ENCODE data around the gene CDKAL1.
"Not testable (repeated sequence)": the region's sequence is repeated elsewhere in the genome, so short reads cannot be mapped to it uniquely, and the experiment has no call there.

CDKAL1 gene

DNA sequence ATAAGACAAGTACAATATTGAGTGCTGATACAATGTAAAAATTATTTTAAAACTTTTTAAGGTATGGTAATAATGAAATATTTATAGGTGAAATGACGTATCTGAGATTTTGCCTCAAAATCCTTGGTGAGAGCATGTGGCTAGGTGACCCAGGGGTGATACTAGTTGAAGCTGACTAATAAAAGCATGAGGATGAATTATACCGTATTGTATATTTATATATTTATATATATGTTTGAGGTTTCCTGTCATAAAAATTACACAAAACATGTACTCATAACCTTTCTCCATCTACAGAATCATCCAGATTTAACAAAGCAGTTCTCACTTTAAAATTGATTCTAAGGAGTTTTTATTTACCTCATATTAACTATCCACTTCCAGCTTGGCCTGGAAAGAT is 358.1 kb downstream of the CDKAL1 start:
- no peak for DNase-seq

GRCh38 chr6:20893412-20893811 is 359.2 kb downstream of the CDKAL1 start:
- no peak for DNase-seq

GRCh38 chr6:20900389-20901160 is 366.3 kb downstream of the CDKAL1 start:
- no peak for DNase-seq

- no peak for DNase-seq
Measured at GRCh38 chr6:20905377-20905776, 371.1 kb downstream of the CDKAL1 start.

DNA sequence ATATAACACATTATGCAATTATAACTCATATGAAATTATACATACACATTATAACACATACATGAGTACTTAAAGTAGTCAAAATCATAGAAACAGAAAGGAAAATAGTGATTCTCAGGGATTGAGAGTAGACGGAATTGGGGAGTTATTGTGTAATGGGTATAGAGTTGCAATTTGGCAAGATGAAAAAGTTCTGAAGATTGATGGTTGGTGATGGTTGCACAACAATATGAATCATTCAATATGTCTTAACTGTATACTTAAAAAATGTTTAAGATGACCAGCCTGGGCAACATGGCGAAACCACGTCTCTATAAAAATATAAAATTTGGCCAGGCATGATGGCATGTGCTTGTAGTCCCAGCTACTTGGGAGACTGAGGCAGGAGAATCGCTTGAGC is 372.7 kb downstream of the CDKAL1 start:
- DNase-seq = no peak

GRCh38 chr6:20907486-20908071 is 373.3 kb downstream of the CDKAL1 start:
- no peak for DNase-seq

GRCh38 chr6:20909621-20910020 is 375.4 kb downstream of the CDKAL1 start:
- no peak for DNase-seq

DNA sequence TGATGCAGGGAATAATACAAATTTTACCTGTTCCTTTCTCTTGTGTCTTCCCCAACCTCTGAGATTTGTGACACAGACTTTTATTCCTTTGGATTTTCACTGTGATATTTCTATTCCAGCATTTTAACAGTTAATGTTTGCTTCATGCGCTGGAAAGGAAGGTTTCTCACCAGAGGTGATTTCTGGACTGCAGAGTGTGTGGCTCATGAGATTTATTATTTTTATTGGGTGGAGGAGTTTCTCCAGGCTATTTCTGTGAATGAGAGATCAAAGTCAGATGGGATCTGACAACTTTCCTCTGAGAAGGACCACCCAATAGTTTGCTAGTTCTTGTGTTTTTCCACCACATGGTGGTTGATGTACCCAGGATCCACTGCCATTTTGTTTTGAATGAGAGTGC is 377.5 kb downstream of the CDKAL1 start:
- DNase-seq = no peak

DNA sequence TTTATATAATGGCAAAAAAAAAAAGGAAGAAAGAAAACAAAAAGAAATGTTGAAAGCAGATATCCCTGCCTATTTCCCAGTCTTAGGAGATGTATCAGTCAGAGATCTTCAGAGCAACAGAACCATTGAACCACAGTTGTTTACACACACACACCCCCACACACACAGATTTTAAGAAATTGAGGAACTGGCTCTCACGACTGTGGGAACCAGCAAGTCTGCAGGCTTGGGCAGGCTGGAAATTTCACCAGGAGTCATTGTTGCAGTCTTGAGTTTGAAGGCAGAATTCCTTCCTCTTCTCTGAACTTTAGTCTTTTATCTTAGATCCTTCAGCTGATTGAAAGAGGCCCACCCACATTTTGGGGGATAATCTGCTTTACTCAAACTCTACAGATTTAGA is 380.9 kb downstream of the CDKAL1 start:
- DNase-seq = no peak

DNA sequence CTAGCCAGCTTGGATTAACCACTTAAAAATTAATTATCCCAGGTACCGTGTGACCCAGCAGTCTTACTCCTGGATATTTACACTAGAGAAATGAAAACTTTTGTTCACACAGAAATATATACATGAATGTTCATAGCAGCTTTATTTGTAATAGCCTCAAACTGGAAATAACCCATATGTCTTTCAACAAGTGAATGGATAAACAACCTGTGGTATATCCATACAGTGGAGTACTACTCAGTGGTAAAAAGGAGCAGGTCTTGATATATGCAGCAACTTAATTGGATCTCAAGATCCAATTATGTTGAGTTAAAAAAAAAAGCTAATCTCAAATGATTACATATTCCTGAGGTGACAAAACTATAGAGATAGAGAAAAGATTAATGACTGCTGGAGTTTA is 381.4 kb downstream of the CDKAL1 start:
- no peak for DNase-seq

DNA sequence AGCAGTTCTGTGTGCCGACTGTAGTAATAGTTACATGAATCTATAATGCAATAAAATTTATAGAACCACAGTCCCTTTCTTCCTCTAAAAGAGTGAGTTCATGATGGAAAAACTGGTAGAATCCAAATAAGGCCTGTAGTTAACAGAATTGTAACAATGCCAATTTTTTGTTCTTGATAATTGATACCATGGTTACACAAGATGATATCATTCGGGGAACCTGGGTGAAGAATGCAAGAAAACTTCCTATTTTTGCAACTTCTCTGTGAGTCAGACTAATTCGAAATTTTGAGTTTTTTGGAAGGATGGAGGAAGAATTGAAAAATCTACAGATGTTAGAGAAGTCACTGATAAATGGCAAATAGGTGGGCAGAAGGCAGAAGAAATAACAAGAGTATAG is 381.8 kb downstream of the CDKAL1 start:
- DNase-seq = no peak

DNA sequence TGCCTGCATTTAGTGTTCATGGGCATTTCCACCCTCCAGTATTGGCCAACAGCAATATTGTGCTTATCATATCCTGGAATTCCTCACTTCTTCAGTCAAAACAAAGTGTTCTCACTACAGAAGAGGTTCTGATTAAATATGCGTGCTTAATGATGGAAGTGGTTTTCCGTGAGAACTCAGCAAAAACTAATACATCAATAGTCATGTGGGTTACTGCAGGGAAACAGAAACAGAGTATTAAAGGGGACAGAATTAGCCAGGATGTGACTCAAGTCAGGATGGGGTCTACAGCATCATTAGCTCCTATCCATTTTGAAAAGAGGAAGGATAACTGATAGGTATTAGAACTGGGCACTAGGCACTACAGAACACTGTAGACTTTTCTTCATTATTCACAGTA is 384.6 kb downstream of the CDKAL1 start:
- no peak for DNase-seq

DNA sequence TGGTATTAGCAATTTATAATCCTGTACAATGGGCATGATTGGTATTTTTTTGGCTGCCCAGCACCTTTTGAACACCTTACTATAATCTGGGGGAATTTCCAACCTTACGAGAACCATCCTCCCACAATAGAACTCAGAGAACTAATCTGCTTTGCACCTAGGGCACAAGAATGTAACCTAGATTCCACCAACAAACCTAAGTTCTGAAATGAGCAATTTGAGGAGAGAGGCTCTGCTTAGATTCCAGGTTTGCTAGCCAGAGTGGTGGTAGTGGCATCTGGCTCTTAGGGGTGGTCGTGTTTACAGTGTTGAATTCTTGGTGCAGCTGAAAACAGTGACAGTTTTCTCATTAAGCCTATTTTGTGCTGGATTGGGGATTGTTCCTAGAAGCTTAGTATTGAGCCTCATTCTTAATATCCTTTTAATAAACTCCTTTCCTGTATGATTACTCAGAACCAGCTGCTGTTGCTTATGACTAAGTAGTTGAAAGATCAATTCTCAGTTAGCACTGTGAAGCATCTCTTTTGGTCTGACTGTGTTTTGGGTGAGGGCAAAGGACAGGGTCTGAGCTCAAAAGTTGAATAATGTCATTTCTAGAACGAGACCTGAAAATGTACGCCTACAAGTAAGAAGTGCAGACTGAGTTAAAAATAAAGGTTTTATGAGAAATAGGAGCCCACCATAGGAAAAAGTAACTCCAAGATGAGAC is 385.6 kb downstream of the CDKAL1 start:
- DNase-seq = no peak

DNA sequence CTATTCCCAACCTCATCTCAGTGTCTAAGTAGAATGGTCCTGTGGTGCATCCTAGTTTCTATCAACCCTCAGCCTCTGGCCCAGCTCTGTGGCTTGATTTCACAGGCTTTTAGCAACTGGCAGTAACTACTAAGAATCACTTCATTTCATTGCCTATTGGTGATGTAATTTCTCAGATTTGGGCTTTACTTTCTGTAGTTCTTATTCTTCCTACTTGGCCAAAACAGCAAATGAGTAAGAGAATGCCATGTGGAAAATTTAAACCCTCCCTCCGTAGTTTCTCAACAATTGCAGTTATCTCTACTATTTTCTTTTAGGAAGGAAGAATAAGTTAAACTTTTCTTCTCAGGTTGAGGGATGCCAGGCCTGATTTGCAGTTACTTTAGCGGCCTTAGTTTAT is 387.3 kb downstream of the CDKAL1 start:
- DNase-seq = no peak

- no peak for DNase-seq
Measured at GRCh38 chr6:20922743-20923142, 388.5 kb downstream of the CDKAL1 start.

DNA sequence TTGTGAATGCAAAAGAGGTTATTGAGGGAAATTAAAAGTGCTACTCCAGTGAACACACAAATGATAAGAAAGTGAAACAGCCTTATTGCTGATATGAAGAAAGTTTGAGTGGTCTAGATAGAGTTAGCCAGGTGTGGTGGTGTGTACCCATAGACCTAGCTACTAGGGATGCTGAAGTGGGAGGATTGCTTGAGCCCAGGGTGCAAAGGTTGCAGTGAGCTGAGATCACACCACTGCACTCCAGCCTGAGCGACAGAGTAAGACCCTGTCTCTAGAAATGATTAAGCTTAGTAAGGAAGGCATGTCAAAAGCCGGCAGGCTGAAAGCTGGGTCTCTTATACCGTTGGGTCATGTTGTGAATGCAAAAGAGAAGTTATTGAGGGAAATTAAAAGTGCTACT is 389.8 kb downstream of the CDKAL1 start:
- not testable (repeated sequence) for DNase-seq

- no peak for DNase-seq
Measured at GRCh38 chr6:20924911-20925543, 390.8 kb downstream of the CDKAL1 start.

GRCh38 chr6:20927130-20927860 is 393.0 kb downstream of the CDKAL1 start:
- DNase-seq = no peak

- no peak for DNase-seq
Measured at GRCh38 chr6:20929283-20929682, 395.0 kb downstream of the CDKAL1 start.

GRCh38 chr6:20931093-20931492 is 396.8 kb downstream of the CDKAL1 start:
- DNase-seq = no peak

GRCh38 chr6:20931772-20932171 is 397.5 kb downstream of the CDKAL1 start:
- no peak for DNase-seq

- no peak for DNase-seq
Measured at GRCh38 chr6:20932284-20932683, 398.0 kb downstream of the CDKAL1 start.
